Measurements from ENCODE around the gene SGCD.
A peak's percentile ranks its signal among the peaks of the same experiment; 100 is the strongest.

The SGCD gene

DNA sequence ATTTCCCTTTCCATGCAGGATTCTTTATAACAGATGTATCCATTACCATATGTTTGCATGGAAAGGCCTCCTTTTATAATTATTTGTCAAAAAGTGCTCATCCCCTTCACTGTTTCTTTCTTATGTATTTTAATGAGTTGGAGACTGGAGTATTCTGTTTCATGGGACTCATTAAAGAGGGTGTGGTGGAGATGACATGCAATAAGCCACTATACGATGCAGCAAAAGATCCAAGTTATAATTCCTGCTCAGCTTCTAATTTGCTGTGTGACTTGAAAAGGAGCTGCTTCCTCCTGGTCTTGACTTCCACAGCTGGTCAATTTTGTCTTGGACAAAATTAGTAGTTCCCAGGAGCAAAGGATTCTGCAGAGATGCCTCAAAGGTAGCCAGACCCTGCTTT, 13.9 kb downstream of the SGCD start:
- Histone ChIP-seq H3K79me1 (replicated peaks; ENCODE audit: low read length, poor library complexity, severe bottlenecking) (no peaks in the 10 kb centered on the region), H3K14ac (ENCODE audit: low read length in 2 of 2) (no peak overlapping the region), H3K4me1 (ENCODE audit: control insufficient read depth, insufficient read depth, low read depth, low read length) (no peaks in the 10 kb centered on the region), H3K27me3 (ENCODE audit: control insufficient read depth in 1 of 2, insufficient read depth in 1 of 2, low read length in 2 of 2) (no peaks in the 10 kb centered on the region), H3K9me3 (ENCODE audit: control insufficient read depth, low read length) (no peaks in the 10 kb centered on the region), H4K8ac (ENCODE audit: low read length) (no peak overlapping the region), H2BK12ac (ENCODE audit: low read length in 2 of 2) (no peak overlapping the region), H2BK5ac (ENCODE audit: low read depth, low read length, poor library complexity, severe bottlenecking) (no peak overlapping the region), H4K91ac (ENCODE audit: low read length) (no peak overlapping the region), H2BK120ac (ENCODE audit: low read depth, low read length) (no peak overlapping the region), H3K9ac (ENCODE audit: low read length) (no peak overlapping the region), H3K36me3 (ENCODE audit: control insufficient read depth in 1 of 2, insufficient read depth in 2 of 2, low read depth in 1 of 2, low read length in 2 of 2) (peaks cover 0 to 4% of the 10 kb centered on the region in 2 experiments), H3K4ac (ENCODE audit: low read depth in 1 of 2, low read length in 2 of 2) (no peak overlapping the region), H3K27ac (ENCODE audit: low read length, poor library complexity, severe bottlenecking) (no peak overlapping the region), H2AFZ (ENCODE audit: low read depth, low read length) (no peak overlapping the region), H3K18ac (ENCODE audit: low read depth in 1 of 2, low read length in 2 of 2) (no peak overlapping the region), H3K4me2 (ENCODE audit: low read length, poor library complexity, severe bottlenecking) (no peak overlapping the region), H3K23ac (ENCODE audit: low read length in 2 of 2) (no peak overlapping the region), H3K4me3 (ENCODE audit: insufficient read depth in 1 of 2, low read depth in 1 of 2, low read length in 2 of 2) (no peak overlapping the region), H2AK5ac (ENCODE audit: low read length, severe bottlenecking) (no peak overlapping the region), H2BK15ac (ENCODE audit: low read depth, poor library complexity, severe bottlenecking) (no peak overlapping the region)
- WGBS, result 96% methylated on average over 1 of the region's 1 CpG
- no peak for DNase-seq

DNA sequence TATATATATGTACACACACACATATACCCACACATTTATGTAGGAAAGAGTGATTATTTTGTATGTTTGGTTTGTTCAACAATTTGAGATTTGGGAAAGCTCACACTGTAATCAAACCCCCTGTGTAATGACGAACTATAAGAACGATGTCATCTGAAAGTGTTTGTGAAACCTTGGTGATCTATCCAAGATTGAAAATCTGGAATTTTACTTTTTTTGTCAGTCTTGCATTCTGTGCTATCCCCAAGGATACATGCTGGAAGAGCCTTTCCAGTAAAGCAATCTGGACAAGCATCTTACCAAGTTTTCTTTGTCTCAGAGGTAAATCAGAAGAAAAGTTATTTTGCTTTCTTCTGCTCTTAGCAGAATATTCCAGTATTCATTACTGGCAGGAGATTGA, 23.3 kb downstream of the SGCD start:
- Histone ChIP-seq H2AFZ (ENCODE audit: low read depth, low read length) (no peak overlapping the region), H3K9me3 (ENCODE audit: control insufficient read depth, low read length) (no peaks in the 10 kb centered on the region), H3K27ac (ENCODE audit: low read length, poor library complexity, severe bottlenecking) (no peak overlapping the region), H3K23ac (ENCODE audit: low read length in 2 of 2) (no peak overlapping the region), H3K18ac (ENCODE audit: low read depth in 1 of 2, low read length in 2 of 2) (no peak overlapping the region), H2AK5ac (ENCODE audit: low read length, severe bottlenecking) (no peak overlapping the region), H2BK12ac (ENCODE audit: low read length in 2 of 2) (no peak overlapping the region), H4K8ac (ENCODE audit: low read length) (no peak overlapping the region), H3K14ac (ENCODE audit: low read length in 2 of 2) (no peak overlapping the region), H3K27me3 (ENCODE audit: control insufficient read depth in 1 of 2, insufficient read depth in 1 of 2, low read length in 2 of 2) (no peaks in the 10 kb centered on the region), H3K4ac (ENCODE audit: low read depth in 1 of 2, low read length in 2 of 2) (no peak overlapping the region), H3K4me3 (ENCODE audit: insufficient read depth in 1 of 2, low read depth in 1 of 2, low read length in 2 of 2) (no peak overlapping the region), H3K4me1 (ENCODE audit: control insufficient read depth, insufficient read depth, low read depth, low read length) (no peaks in the 10 kb centered on the region), H2BK15ac (ENCODE audit: low read depth, poor library complexity, severe bottlenecking) (no peak overlapping the region), H3K36me3 (ENCODE audit: control insufficient read depth in 1 of 2, insufficient read depth in 2 of 2, low read depth in 1 of 2, low read length in 2 of 2) (peaks cover 0 to 5% of the 10 kb centered on the region in 2 experiments), H3K9ac (ENCODE audit: low read length) (no peak overlapping the region), H3K79me1 (replicated peaks; ENCODE audit: low read length, poor library complexity, severe bottlenecking) (no peaks in the 10 kb centered on the region), H4K91ac (ENCODE audit: low read length) (no peak overlapping the region), H2BK5ac (ENCODE audit: low read depth, low read length, poor library complexity, severe bottlenecking) (no peak overlapping the region), H3K4me2 (ENCODE audit: low read length, poor library complexity, severe bottlenecking) (no peak overlapping the region), H2BK120ac (ENCODE audit: low read depth, low read length) (no peak overlapping the region)
- DNase-seq, result no peak
- WGBS, result 100% methylated on average over 2 of the region's 2 CpGs

DNA sequence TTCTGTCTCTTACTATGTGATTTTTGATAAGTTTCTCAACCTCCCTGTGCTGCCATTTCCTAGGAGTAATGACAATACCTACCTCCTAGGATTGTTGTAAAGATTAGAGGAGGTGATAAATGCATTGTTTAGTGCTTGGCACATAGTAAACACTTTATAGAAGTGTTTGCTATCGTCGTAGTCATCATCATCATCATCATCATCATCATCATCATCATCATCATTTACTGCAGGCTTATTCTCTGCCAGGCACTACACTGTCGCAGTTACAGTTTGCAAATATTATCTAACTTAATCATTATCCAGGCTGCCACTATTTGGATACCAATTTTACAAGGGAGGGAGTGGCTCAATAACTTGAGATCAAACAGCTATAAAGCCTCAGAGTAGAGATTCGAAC, 24.5 kb downstream of the SGCD start:
- Histone ChIP-seq H3K27me3 (ENCODE audit: control insufficient read depth in 1 of 2, insufficient read depth in 1 of 2, low read length in 2 of 2) (no peaks in the 10 kb centered on the region), H2AFZ (ENCODE audit: low read depth, low read length) (no peak overlapping the region), H2BK15ac (ENCODE audit: low read depth, poor library complexity, severe bottlenecking) (no peak overlapping the region), H3K14ac (ENCODE audit: low read length in 2 of 2) (no peak overlapping the region), H3K18ac (ENCODE audit: low read depth in 1 of 2, low read length in 2 of 2) (no peak overlapping the region), H3K79me1 (replicated peaks; ENCODE audit: low read length, poor library complexity, severe bottlenecking) (no peaks in the 10 kb centered on the region), H3K23ac (ENCODE audit: low read length in 2 of 2) (no peak overlapping the region), H3K9me3 (ENCODE audit: control insufficient read depth, low read length) (no peaks in the 10 kb centered on the region), H2BK12ac (ENCODE audit: low read length in 2 of 2) (no peak overlapping the region), H2AK5ac (ENCODE audit: low read length, severe bottlenecking) (no peak overlapping the region), H3K9ac (ENCODE audit: low read length) (no peak overlapping the region), H2BK5ac (ENCODE audit: low read depth, low read length, poor library complexity, severe bottlenecking) (no peak overlapping the region), H4K8ac (ENCODE audit: low read length) (no peak overlapping the region), H4K91ac (ENCODE audit: low read length) (no peak overlapping the region), H3K4me1 (ENCODE audit: control insufficient read depth, insufficient read depth, low read depth, low read length) (no peaks in the 10 kb centered on the region), H3K27ac (ENCODE audit: low read length, poor library complexity, severe bottlenecking) (no peak overlapping the region), H3K4me3 (ENCODE audit: insufficient read depth in 1 of 2, low read depth in 1 of 2, low read length in 2 of 2) (no peak overlapping the region), H3K4ac (ENCODE audit: low read depth in 1 of 2, low read length in 2 of 2) (no peak overlapping the region), H3K4me2 (ENCODE audit: low read length, poor library complexity, severe bottlenecking) (no peak overlapping the region), H3K36me3 (ENCODE audit: control insufficient read depth in 1 of 2, insufficient read depth in 2 of 2, low read depth in 1 of 2, low read length in 2 of 2) (no peaks in the 10 kb centered on the region), H2BK120ac (ENCODE audit: low read depth, low read length) (peak overlapping the region; percentile 34)
- no peak for DNase-seq
- 68% methylated on average over 3 of the region's 4 CpGs for WGBS

DNA sequence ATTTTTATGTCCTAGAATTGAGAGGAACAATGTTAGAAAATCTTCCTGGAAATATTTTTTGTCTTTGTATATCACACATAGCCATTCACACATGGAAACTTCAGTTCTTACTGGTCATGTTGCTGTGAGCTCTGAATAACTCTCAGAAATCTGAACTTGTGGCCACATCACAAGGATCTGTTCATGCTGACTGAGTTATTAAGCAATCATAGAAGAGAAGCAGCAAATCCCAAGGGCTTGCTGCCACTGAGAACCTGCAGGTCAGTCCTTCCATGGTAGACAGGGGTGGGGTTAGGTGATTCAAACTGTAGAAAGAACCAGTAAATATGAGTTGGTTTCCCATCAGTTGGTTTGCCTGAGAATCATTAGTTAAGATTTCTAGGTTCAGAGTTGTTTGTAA, 27.6 kb downstream of the SGCD start:
- H3K4ac ChIP-seq (ENCODE audit: low read depth in 1 of 2, low read length in 2 of 2), result no peak overlapping the region
- no peak overlapping the region for H2BK15ac ChIP-seq (ENCODE audit: low read depth, poor library complexity, severe bottlenecking)
- DNase-seq, result peak; percentile 30
- H3K9me3 ChIP-seq (ENCODE audit: control insufficient read depth, low read length), result no peaks in the 10 kb centered on the region
- no peak overlapping the region for H3K4me2 ChIP-seq (ENCODE audit: low read length, poor library complexity, severe bottlenecking)
- no peak overlapping the region for H3K4me3 ChIP-seq (ENCODE audit: insufficient read depth in 1 of 2, low read depth in 1 of 2, low read length in 2 of 2)
- no peaks in the 10 kb centered on the region for H3K79me1 ChIP-seq (replicated peaks; ENCODE audit: low read length, poor library complexity, severe bottlenecking)
- H3K4me1 ChIP-seq (ENCODE audit: control insufficient read depth, insufficient read depth, low read depth, low read length), result no peaks in the 10 kb centered on the region
- no peak overlapping the region for H3K14ac ChIP-seq (ENCODE audit: low read length in 2 of 2)
- H2BK5ac ChIP-seq (ENCODE audit: low read depth, low read length, poor library complexity, severe bottlenecking), result no peak overlapping the region
- no peak overlapping the region for H4K8ac ChIP-seq (ENCODE audit: low read length)
- H4K91ac ChIP-seq (ENCODE audit: low read length), result no peak overlapping the region
- H2BK120ac ChIP-seq (ENCODE audit: low read depth, low read length), result no peak overlapping the region
- no peaks in the 10 kb centered on the region for H3K36me3 ChIP-seq (ENCODE audit: control insufficient read depth in 1 of 2, insufficient read depth in 2 of 2, low read depth in 1 of 2, low read length in 2 of 2)
- H3K9ac ChIP-seq (ENCODE audit: low read length), result no peak overlapping the region
- no peak overlapping the region for H3K23ac ChIP-seq (ENCODE audit: low read length in 2 of 2)
- H3K27ac ChIP-seq (ENCODE audit: low read length, poor library complexity, severe bottlenecking), result no peak overlapping the region
- peak overlapping the region in 1 of 2 experiments; percentile 76 for H2BK12ac ChIP-seq (ENCODE audit: low read length in 2 of 2)
- H3K18ac ChIP-seq (ENCODE audit: low read depth in 1 of 2, low read length in 2 of 2), result no peak overlapping the region
- H2AK5ac ChIP-seq (ENCODE audit: low read length, severe bottlenecking), result no peak overlapping the region
- H2AFZ ChIP-seq (ENCODE audit: low read depth, low read length), result no peak overlapping the region
- no peaks in the 10 kb centered on the region for H3K27me3 ChIP-seq (ENCODE audit: control insufficient read depth in 1 of 2, insufficient read depth in 1 of 2, low read length in 2 of 2)

All from mesenchymal stem cell (in vitro differentiated cells and primary cell).